Gastroesophageal sphincter (tissue), 4 donors: Measurements from ENCODE around the gene C3orf80. TPM values are rescaled to one million over a fixed set of nuclear protein-coding genes. Genes with fewer than 3 reads are reported as not detected.
"Not testable (repeated sequence)": the region's sequence is repeated elsewhere in the genome, so short reads cannot be mapped to it uniquely, and the experiment has no call there.

Source experiments
- ATAC-seq: fragments of 150-250 bp; one replicate; pipeline ENCODE4 v1.9.1; 2016; ENCODE audit warnings: mild to moderate bottlenecking, moderate library complexity
- H3K27ac ChIP-seq, 4 donors: fragments of 200-600 bp; sonication (generic) in 3 of 4; 1 replicate in 3 of 4; 2 replicates in 1 of 4; pipeline ENCODE4 v1.5.1; 2016 to 2019
- H3K27me3 ChIP-seq: fragments of 200-600 bp; sonication (generic); one replicate; pipeline ENCODE4 v1.5.1; 2019
- H3K36me3 ChIP-seq, 2 donors: fragments of 200-600 bp; sonication (generic); one replicate each; pipeline ENCODE4 v1.5.1; 2019; ENCODE audit warnings: control low read depth in 1 of 2
- H3K4me1 ChIP-seq, 3 donors: fragments of 200-600 bp; sonication (generic); 1 replicate in 2 of 3; 2 replicates in 1 of 3; pipeline ENCODE4 v1.5.1; 2016 to 2019; ENCODE audit warnings: control low read depth in 2 of 3
- H3K4me3 ChIP-seq, 2 donors: fragments of 200-600 bp; sonication (generic); one replicate each; pipeline ENCODE4 v1.5.1; 2019; ENCODE audit warnings: mild to moderate bottlenecking in 1 of 2, moderate library complexity in 1 of 2
- H3K9me3 ChIP-seq, 3 donors: fragments of 200-600 bp; sonication (generic); one replicate each; pipeline ENCODE4 v1.5.1; 2017 to 2019; ENCODE audit warnings: control low read depth in 2 of 3
- CTCF ChIP-seq, 4 experiments: fragments of 200-600 bp in 2 of 4; fragments of 450-650 bp in 2 of 4; sonication (generic) in 1 of 4; IDR thresholded peaks; one replicate each; pipeline ENCODE4 v1.5.1; 2017 to 2019; ENCODE audit warnings: antibody characterized with exemption in 4 of 4, mild to moderate bottlenecking in 2 of 4, moderate library complexity in 2 of 4
- EP300 ChIP-seq: sonication (generic); formaldehyde crosslinking; IDR thresholded peaks from one replicate; pipeline ENCODE4 v1.6.1; 2017; ENCODE audit warnings: antibody characterized with exemption, mild to moderate bottlenecking
- POLR2A ChIP-seq, 2 donors: fragments of 450-650 bp; IDR thresholded peaks; one replicate each; pipeline ENCODE4 v1.6.1; 2017; ENCODE audit warnings: antibody characterized with exemption in 2 of 2, mild to moderate bottlenecking in 2 of 2, moderate library complexity in 1 of 2
- POLR2AphosphoS5 ChIP-seq: sonication (generic); formaldehyde crosslinking; IDR thresholded peaks from one replicate; pipeline ENCODE4 v1.6.1; 2017; ENCODE audit warnings: antibody characterized with exemption
- WGBS, 2 donors: methylation state at CpG; one replicate each; pipeline ENCODE4 v1.1.5; 2018; ENCODE audit warnings: low coverage in 1 of 2; 5-methylcytosine and 5-hydroxymethylcytosine counted together
- total RNA-seq, 4 donors: library from RNA; depleted of rRNA; stranded (reverse); fragments of >200 nt; gene quantifications; one replicate each; pipeline ENCODE4 v1.1.0, GENCODE V29; 2016

The C3orf80 gene
- 1 to 10 TPM in 1 of 4 donors, under 1 TPM in 3; 0.12 to 1.1 (median 0.46) TPM for total RNA-seq

- peak within 1 kb of the TSS in 2 of 4 donors; percentile 3 to 35 for H3K27ac ChIP-seq
- H3K9me3 ChIP-seq = no peaks in the 10 kb centered on the region
- no peaks in the 10 kb centered on the region for H3K36me3 ChIP-seq
- TF ChIP-seq EP300 (no peak), CTCF (IDR thresholded peaks at IDR 0.05) (peak in 2 of 4 experiments; percentile 21 to 33)
- peaks cover 59% of the 10 kb centered on the region for H3K27me3 ChIP-seq
- H3K4me1 ChIP-seq = peaks cover 0 to 31% (median 5%) of the 10 kb centered on the region in 3 donors
- peak within 1 kb of the TSS; percentile 34 to 66 for H3K4me3 ChIP-seq
- ATAC-seq = peak; percentile 73
- no CpG with 5 or more reads among the region's 104 CpGs for WGBS, 2 donors
These were observed at the start of gene C3orf80 for GRCh38 chr3:160225176-160226025. Gene C3orf80 (plus strand): TSS chr3:160225422. CDS start chr3:160225636, 214 bp downstream.

GRCh38 chr3:160176923-160177322, 48.3 kb upstream of the C3orf80 start:
- Histone ChIP-seq H3K27me3 (no peaks in the 10 kb centered on the region), H3K4me1 (peaks cover 0 to 14% (median 0%) of the 10 kb centered on the region in 3 donors), H3K27ac (no peak overlapping the region), H3K4me3 (no peak overlapping the region), H3K9me3 (no peaks in the 10 kb centered on the region), H3K36me3 (no peaks in the 10 kb centered on the region)
- TF ChIP-seq POLR2AphosphoS5 (no peak), CTCF (IDR thresholded peaks at IDR 0.05) (no peak), POLR2A (IDR thresholded peaks at IDR 0.05) (no peak)
- ATAC-seq = no peak

GRCh38 chr3:160178661-160179060, 46.6 kb upstream of the C3orf80 start:
- WGBS, 2 donors = no CpG with 5 or more reads among the region's 35 CpGs
- H3K9me3 ChIP-seq, H3K27ac ChIP-seq: not testable (repeated sequence)

GRCh38 chr3:160179403-160179802, 45.8 kb upstream of the C3orf80 start:
- peaks cover 0 to 19% (median 0%) of the 10 kb centered on the region in 3 donors for H3K4me1 ChIP-seq
- WGBS, 2 donors = 89 to 90% methylated on average over 2 of the region's 4 CpGs
- not testable (repeated sequence) for ATAC-seq, H3K36me3 ChIP-seq, H3K27ac ChIP-seq, H3K4me3 ChIP-seq, H3K9me3 ChIP-seq, H3K27me3 ChIP-seq

More at GRCh38 chr3:160178661-160179060, 46.6 kb upstream of the C3orf80 start:
- H3K27me3 ChIP-seq, ATAC-seq, H3K36me3 ChIP-seq, H3K4me3 ChIP-seq: not testable (repeated sequence)
- H3K4me1 ChIP-seq = peaks cover 0 to 14% (median 0%) of the 10 kb centered on the region in 3 donors

- H3K27ac ChIP-seq = no peak overlapping the region
- 58 to 71% methylated on average over 2 of the region's 2 CpGs for WGBS, 2 donors
- peaks cover 0 to 24% (median 0%) of the 10 kb centered on the region in 3 donors for H3K4me1 ChIP-seq
- no peaks in the 10 kb centered on the region for H3K9me3 ChIP-seq
- no peaks in the 10 kb centered on the region for H3K36me3 ChIP-seq
- H3K4me3 ChIP-seq = no peak overlapping the region
- no peaks in the 10 kb centered on the region for H3K27me3 ChIP-seq
- TF ChIP-seq EP300 (no peak), POLR2A (IDR thresholded peaks at IDR 0.05) (no peak), POLR2AphosphoS5 (no peak), CTCF (IDR thresholded peaks at IDR 0.05) (no peak)
- no peak for ATAC-seq
These were observed 45.3 kb upstream of the C3orf80 start for GRCh38 chr3:160179906-160180305.

GRCh38 chr3:160180581-160181216, 44.5 kb upstream of the C3orf80 start:
- peaks cover 0 to 24% (median 0%) of the 10 kb centered on the region in 3 donors for H3K4me1 ChIP-seq
- H3K27ac ChIP-seq = peak overlapping the region in 1 of 4 donors; percentile 16
- no peaks in the 10 kb centered on the region for H3K36me3 ChIP-seq
- 11 to 12% methylated on average over 11 of the region's 11 CpGs for WGBS, 2 donors
- no peaks in the 10 kb centered on the region for H3K27me3 ChIP-seq
- no peaks in the 10 kb centered on the region for H3K9me3 ChIP-seq
- ATAC-seq = no peak
- no peak overlapping the region for H3K4me3 ChIP-seq
- TF ChIP-seq CTCF (IDR thresholded peaks at IDR 0.05) (no peak), EP300 (no peak), POLR2AphosphoS5 (no peak), POLR2A (IDR thresholded peaks at IDR 0.05) (no peak)
